DOHH2 (cell line): ENCODE measurements around the gene UBXN4.

Experiments
- CTCF ChIP-seq: fragments of 200-600 bp; sonication (generic); IDR thresholded peaks from one replicate; pipeline ENCODE4 v1.5.1; 2014; ENCODE audit warnings: antibody characterized with exemption, mild to moderate bottlenecking, low read depth, low read length; ENCODE audit not compliant: poor library complexity, severe bottlenecking
- EZH2phosphoT487 ChIP-seq: fragments of 200-600 bp; sonication (generic); IDR thresholded peaks from 2 replicates; pipeline ENCODE4 v1.6.1; 2017; ENCODE audit warnings: borderline replicate concordance, mild to moderate bottlenecking, antibody characterized with exemption, low read length, moderate library complexity, mixed read lengths

- TF ChIP-seq CTCF (no peak), EZH2phosphoT487 (no peak)
Measured at GRCh38 chr2:135708159-135708558, 33.5 kb upstream of the UBXN4 start.
